NK-92 (cell line): ENCODE measurements around the gene LCNL1.
"Not testable (repeated sequence)": the region's sequence is repeated elsewhere in the genome, so short reads cannot be mapped to it uniquely, and the experiment has no call there.

Source experiments
- DNase-seq: peaks from one replicate; lab custom pipeline; 2025; ENCODE audit not compliant: unreplicated experiment; lab: John Stamatoyannopoulos, UW

Gene LCNL1

DNA sequence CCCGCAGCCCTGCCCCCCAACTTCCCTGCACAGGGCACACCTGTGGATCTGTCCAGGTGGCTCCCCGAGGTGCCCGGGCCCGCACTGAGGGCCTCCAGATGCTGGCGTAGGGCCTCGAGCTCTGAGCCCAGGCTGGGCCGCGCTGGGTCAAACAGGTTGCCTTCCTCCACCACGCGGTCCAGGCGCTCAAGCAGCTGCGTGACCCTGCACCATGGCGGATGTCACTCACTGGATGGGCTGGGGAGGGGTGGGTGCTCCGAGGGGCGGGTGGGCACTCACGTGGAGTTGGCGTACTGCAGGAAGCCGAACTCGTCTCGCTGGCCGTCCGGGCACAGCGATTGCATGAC is 39.8 kb downstream of the LCNL1 start:
- no peak for DNase-seq

DNA sequence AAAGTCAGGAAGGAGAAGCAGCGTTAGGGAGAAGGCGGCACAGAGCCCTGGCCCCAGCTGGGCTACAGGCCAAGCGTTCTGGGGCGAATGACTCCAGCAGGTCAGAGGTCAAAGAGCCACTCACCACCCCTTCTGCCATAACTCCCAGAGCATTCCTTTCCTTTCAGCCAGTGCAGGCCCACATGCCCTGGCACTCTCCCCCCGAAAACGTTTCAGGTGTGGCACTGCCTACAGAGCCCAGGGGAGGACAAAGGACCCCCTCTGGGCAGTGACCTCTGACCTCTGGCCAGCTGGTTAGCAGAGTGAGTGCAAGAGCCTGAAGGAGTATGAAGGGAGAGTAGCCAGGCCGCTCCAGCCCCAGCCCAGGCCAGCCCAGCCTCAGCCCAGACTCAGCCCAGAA is 40.4 kb downstream of the LCNL1 start:
- DNase-seq, result no peak

DNA sequence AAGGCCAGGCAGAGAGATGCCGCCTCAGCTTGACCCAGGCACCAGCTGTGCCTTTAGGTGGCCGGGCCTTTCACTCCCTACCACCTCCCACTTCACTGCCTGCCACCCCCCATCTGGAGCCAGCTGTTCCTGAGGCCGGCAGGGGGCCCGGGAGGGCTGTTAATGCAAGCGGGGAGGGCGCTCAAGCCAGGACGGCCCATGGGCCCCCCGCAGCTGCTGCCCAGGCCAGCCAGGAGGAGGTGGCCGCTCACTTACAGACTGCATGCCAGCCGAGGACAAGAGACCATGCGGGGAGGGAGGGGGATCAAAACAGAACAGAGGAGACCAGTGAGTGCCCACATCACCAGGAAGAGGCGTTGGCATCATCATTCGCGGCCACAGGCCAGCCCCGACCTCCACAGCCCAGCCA is 40.8 kb downstream of the LCNL1 start:
- no peak for DNase-seq

DNA sequence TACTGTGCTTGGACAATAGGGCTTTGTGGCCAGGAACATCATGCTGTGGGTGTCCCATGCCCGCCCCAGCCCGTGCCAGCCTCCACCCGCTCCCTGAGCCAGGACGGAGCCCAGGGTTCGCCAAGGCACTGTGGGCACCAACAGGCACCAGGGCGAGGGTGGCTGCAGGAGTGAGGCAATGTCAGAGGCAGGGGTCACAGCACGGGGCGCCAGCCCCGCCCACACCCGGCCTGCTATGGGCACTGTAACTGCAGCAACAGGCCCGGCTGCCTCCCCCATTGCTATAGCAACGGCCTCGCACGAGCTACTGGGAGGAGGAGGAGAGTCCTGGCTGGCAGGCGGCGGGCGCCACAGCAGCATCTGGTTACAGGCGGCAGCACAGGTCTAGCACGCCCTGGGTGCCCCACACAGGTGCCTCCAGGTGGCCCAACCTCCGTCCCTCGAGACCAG is 42.7 kb downstream of the LCNL1 start:
- DNase-seq, result no peak

DNA sequence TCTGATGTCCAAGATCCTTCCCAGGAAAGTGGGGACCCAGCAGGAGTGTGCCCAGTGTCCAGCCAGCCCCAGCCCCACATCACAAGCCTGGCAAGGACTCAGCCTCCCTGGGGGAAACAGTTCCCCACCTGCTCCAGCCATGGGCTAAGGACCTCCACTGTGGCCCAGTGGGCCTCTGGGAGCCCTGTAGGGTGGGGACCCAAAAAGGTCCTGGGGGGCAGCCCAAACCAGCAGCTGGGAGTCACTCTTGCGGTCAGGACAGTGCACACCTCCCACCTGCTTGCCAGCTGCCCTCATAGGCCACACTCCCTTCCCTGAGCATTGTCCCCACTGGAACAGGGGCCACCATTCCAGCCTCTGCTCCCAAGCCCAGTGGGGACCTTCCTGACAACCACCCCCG is 43.6 kb downstream of the LCNL1 start:
- DNase-seq, result no peak

DNA sequence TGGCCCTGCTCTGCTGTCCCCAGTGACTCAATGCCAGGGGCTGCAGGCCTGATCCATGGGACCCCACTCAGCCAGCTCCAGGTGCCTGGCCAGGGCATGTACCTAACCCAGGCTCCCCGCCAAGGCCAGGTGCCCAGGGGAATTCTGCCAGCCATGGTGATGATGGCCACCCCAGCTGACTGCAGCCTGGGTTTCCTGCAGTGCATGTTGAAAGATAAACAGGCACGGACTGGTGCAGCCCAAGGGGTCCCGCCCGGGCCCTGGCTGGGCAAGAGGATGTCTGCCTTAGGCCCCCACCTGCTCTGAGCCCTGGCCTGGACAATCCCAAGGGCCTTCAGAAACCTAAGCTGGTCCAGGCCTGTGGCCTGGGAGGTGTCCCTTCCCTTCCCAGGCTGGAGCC is 44.0 kb downstream of the LCNL1 start:
- no peak for DNase-seq

DNA sequence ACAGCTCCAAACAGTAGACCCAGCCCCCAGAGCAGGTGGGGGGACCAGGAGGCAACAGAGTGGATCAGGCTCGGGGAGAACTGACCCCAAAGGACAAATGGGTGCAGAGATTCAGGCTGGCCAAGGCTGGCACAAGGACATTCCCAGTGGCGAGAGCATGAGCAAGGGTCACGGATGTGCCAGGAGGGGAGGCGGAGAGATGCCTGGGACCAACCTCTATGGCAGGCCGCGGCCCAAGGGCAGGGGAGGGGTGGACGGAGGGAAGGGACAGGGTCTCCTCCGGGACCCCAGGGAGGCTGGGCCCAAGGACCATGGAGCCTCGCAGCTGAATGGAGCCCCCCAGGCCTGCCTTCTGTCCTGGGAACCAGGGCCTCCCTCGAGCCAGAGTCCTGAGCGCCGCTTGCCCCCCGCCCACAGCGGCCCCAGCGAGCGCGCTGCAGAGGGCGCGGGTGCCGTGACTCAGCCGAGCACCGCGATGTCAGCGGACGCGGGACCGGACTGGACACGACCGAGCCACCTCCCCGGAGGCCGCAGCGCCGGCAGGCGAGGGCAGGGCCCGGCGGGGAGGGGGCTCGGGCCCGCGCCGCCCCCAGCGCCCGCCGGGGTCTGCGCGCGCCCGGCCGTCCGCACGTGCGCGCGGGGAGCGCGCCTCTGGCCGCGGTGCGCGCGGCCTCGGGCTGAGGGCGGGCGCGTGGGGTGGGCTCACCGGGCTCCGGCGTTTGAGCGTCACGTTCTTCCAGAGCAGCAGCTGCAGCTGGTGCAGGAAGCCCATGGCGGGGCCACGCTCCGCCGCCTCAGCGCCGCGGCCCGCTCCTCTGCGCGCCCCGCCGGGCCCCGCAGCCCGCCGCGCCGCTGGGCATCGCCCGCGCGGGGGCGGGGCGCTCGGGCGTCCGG is 44.8 kb downstream of the LCNL1 start, which contains the start of gene ABCA2:
Gene ABCA2 (minus strand): TSS at position 869 of the 894 bp plus-strand sequence. CDS start 97 bp downstream, at position 772.
- no peak for DNase-seq

DNA sequence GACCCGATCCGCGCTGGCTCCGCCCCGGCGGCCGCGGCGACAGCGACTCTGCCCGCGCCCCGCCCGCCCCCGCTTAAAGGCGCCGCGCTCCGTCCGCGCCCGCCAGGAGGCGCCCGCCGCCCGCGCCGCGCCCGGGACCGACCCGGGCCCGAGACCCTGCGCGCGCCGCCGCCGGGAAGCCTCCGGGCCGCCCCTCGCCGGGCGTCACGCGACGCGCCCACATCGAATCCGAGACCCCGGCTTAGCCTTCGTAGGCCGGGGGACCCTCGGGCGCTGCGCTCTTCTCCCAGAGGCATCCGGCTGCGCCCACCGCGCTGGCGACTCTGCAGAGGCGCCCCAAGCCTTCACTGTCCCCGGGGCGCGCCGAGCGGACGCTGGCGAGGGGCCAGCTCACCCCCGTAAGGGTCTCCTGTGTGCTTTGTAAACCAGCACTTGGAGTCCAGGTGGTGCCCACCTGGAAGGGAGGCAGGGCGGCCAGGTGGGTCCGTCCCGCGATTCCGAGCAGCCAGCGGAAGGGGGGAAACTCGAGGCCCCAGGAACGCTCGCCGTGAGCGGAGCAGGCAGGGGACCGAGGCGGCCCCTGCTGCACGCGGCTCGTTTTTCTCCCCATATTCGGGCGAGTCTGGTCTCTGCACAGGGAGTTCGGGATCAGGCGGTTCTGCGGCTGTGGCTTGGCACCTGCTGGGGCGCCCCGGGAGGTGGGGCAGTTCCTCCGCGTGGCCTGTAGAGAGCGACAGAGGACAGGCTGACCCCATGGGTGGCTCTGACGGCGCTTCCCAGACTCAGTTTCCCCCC is 45.7 kb downstream of the LCNL1 start:
- no peak for DNase-seq

DNA sequence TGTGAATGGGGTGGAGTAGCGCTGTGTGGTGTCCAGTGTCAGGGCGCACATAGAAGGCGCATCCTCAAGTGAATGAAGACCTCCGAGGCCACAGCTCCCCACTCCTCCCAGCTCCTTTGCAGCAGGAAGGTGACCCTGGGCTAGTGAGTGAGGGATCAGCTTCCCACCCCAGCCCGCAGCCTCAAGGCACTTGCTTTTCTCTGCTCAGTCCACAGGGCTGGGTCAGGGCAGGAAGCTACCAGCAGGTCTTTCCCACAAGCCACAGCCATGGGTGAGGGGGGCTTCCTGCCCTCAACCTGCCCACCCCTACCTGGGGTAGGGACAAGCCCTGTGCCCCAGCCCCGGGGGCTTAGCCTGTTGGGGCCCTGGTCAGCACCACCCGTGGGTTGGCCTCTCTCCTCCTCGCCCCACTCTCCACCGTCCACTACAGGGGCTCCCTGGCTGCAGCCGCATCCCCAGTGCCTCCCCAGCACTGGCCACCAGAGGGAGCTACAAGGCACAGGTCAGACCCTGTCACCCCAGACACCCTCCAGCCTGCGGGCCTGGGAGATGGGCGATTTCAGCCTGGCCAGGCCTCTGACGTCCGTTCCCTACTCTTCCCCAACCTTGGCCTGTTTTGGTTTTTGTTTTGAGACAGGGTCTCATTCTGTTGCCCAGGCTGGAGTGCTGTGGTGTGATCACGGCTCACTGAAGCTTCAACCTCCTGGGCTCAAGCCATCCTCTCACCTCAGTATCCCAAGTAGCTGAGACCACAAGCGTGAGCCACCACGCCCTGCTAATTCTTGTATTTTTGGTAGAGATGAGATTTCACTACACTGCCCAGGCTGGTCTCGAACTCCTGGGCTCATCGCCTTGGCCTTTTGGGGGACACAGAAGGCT is 46.5 kb downstream of the LCNL1 start:
- DNase-seq, result no peak

DNA sequence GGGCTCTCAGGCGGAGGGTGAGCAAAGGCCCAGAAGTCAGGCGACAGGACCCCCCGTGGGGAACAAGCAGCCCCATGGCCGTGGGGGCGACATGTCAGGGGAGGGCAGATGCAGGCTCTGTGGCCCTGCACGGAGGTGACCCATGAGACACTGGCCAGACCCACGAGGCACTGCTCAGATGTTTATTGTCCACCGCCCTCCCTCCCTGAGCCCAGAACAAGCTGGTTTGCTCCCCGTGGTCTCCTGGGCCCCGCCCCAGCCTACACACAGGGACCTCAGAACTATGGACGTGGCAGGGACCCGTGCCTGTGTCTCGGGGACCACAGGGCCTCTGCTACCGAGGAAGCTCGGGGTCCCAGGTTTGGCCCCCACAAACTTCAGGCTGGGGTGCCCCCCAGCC is 47.2 kb downstream of the LCNL1 start:
- DNase-seq, result no peak

DNA sequence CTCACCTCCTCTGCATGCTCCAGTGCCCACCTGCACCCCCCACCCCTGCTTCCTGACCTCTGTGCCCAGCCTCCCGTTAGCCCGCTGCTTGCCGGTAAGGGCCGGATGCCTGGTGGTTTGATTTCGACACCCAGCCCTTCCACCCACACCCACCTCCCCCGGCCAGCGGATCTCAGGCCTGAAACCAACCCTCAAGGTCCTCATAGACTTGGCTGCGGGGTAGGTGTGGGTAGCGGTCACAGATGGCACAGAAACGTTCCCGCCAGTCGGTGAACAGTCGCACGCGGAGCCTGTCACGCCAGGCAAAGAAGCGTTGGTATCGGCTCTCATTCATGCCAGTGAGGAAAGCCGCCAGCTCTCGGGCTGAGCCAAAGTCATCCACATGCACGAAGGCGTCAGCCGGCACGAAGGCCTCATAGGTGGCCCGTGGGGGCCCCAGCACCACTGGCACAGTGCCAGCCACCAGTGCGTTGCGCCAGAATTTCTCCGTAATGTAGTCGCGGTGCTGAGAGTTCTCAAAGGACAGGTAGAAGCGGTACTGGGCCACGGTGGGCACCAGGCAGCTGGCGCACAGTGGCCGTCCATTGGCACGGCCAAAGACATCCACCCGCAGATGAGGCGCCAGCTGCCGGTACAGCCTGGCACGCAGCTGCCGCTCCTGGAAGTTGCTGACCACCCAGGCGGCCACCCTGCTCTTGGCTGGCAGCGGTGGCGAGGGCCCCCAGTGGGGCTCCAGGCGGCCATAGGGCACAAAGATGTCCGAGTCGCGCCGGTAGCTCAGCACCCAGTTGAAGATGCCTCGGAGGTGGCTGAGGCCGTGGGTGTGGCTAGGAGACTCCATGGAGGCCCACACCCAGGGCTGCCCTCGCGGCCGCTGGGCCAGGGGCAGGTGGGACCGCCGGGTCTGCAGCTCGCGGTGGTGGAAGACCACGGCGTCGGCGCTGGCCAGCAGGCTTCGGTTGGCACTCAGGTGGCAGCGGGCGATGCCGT is 48.0 kb downstream of the LCNL1 start:
- no peak for DNase-seq

DNA sequence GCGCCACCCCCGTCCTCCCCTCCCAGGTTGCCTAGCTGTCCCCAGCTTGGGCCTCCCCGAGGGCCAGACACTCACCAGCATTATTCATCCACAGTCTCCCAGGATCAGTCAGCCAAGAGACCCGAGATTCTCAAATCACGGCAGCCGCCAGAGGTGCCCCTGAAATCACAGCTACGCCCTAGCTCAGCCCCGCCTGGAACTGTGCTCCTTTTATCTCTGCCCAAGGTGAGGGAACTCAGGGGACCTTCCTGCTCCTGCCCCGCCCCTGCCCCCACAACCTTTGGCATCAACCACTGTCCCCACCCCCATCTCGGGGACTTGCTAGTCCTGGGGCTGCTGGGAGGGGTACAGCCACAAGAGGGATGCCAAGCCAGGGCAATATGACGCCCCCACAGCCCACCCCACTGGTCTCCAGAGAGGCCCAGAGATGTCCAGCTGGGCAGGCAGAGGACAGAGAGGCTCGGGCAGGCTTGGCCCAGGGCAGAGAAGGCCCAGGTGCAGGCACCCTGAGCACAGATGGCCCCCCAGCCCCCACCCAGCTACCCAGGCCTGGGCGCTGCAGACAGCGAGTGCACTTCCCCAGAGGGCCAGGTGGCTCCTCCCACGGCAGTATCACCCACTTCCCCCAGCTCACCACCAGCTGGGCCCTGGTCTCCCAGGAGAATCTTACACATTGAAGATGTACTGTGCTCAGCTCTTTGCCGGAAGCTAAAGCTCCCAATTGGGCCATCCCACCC is 49.3 kb downstream of the LCNL1 start, which contains the start of gene FUT7:
Gene FUT7 (minus strand): TSS at position 185 of the 737 bp plus-strand sequence. CDS start 97 bp downstream, at position 88.
- DNase-seq, result no peak

DNA sequence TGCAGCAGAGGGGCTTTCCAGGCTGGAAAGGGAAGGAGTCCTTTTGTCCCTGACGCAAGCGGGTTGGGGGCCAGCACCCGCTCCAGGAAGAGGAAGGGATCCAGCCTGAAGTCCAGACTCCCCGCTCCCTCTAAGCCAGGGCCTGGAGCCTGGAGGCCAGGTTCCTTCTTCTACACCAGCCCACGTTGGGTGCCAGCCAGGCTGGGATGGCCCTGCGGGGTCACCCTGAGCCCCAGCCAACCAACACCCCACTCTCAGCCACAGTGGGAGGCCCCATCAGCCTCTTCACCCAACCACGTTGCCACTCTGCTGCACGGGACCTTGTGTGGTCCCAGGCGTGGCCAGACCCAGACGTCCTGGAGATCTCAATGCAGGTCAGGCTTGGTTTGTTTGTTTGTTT is 50.1 kb downstream of the LCNL1 start:
- no peak for DNase-seq

DNA sequence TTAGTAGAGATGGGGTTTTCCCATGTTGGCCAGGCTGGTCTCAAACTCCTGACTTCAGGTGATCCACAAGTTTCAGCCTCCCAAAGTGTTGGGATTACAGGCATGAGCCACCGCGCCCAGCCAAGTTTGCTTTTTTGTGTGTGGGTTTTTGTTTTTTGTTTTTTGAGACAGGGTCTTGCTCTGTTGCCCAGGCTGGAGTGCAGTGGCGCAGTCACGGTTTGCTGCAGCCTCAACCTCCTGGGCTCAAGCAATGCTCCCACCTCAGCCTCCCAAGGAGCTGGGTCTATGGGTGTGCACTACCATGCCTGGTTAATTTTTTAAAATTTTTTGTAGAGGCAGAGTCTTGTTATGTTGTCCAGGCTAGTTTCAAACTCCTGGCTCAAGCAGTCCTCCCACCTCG is 50.7 kb downstream of the LCNL1 start:
- not testable (repeated sequence) for DNase-seq

DNA sequence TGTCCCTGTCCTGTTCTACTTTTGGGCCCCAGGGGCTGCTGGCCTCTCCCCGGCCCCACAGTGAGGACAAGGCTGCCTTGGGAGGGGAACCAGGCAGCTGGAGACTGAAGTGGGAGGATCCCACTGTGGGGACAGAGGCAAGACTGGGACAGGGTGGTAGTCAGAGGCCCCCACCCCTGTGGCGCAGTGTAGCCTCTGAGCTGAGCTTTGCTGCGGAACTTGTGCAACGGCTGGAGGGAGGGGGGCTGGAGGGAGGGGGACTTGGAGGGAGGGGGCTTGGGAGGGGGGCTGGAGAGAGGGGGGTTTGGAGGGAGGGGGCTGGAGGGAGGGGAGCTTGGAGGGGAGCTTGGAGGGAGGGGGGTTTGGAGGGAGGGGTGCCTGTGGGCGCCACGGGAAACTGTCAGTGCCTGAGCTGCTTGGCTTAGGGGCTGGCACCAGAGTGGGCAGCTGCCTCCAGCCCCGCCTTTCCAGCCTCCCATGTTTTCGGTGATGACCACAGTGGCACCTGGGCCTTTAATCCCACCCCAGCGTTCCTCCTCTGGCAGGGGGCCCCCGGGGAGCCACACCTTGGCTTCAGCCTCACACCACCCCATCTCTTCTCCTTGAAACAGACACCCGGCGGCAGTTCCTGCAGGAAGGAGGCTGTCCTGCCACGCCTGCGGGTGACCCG is 51.4 kb downstream of the LCNL1 start:
- DNase-seq, result no peak

DNA sequence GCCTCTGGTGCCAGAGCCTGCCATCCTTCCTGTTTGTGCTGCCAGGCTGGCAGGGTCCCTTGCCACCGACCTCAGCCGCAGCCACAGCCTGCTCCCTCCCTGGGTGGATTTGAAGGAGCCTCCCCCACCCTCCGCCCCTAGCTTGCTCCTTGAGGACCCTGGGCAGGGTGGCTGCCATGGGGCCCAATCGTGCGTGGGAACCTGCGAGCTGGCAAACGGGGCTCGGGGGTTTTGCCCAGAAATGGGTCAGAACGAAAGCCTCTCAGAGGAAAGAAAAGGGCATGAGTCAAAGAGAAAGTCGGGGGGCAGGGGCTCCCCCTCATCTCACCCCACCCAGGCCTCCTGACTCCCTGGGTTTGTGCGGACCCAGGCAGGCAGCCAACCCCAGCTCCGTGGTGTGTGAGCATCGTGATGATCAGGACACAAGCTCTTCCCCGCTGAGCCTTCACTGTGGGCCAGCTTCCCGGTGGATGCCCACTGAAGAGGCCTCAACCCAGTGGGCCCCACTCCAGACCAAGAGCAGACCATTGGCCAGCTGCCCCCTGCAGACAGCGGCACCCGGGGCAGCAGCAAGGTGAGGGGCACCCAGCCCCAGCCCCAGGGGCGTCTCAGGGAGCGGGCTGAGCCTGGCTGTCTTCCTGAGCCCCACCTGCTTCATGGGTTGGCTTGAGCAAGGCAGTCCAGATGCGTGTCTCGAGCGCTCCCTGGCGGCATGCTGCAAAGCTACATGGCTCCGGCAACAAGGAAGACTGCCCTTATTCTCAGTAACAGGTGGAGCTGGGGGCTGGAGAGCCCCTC is 52.1 kb downstream of the LCNL1 start:
- no peak for DNase-seq
